HepG2 (cell line): Measurements from ENCODE around the gene FBXL12. TPM values are rescaled to one million over a fixed set of nuclear protein-coding genes. Genes with fewer than 3 reads are reported as not detected.

Source experiments
- ARHGAP35 ChIP-seq: sonication (generic); formaldehyde crosslinking; IDR thresholded peaks from 2 replicates; pipeline ENCODE4 v1.9.0; 2022; ENCODE audit warnings: mild to moderate bottlenecking, inconsistent platforms, moderate library complexity, missing genetic modification reagents, borderline replicate concordance
- HDAC2 ChIP-seq: sonication (generic); formaldehyde crosslinking; IDR thresholded peaks from 2 replicates; pipeline ENCODE4 v1.4.0; 2020; ENCODE audit warnings: missing genetic modification reagents
- HOXA3 ChIP-seq: sonication (generic); formaldehyde crosslinking; IDR thresholded peaks from 2 replicates; pipeline ENCODE4 v1.5.0; 2020; ENCODE audit warnings: missing genetic modification reagents
- NR2F1 ChIP-seq, 2 experiments: fragments of 450-650 bp in 1 of 2; formaldehyde crosslinking in 1 of 2; IDR thresholded peaks; 2 replicates each; pipeline versions ENCODE4 v1.5.0 to v1.6.1; 2016 to 2020; ENCODE audit warnings: mild to moderate bottlenecking in 1 of 2, missing compliant biosample characterization in 1 of 2, missing genetic modification reagents in 1 of 2, moderate library complexity in 1 of 2
- PAF1 ChIP-seq: IDR thresholded peaks from 2 replicates; pipeline ENCODE4 v1.6.1; 2016; ENCODE audit warnings: missing genetic modification reagents, missing compliant biosample characterization
- POGK ChIP-seq: sonication (generic); formaldehyde crosslinking; conservative IDR thresholded peaks from 2 replicates; pipeline ENCODE4 v1.8.0; 2022; ENCODE audit warnings: mild to moderate bottlenecking, moderate library complexity, missing genetic modification reagents
- RARA ChIP-seq: IDR thresholded peaks from 2 replicates; pipeline ENCODE4 v1.6.1; 2016; ENCODE audit warnings: missing genetic modification reagents, missing compliant biosample characterization
- RCOR2 ChIP-seq: IDR thresholded peaks from 2 replicates; pipeline ENCODE4 v1.6.1; 2016; ENCODE audit warnings: missing biosample characterization, missing genetic modification reagents
- REXO4 ChIP-seq: sonication (generic); formaldehyde crosslinking; IDR thresholded peaks from 2 replicates; pipeline ENCODE4 v1.8.0; 2022; ENCODE audit warnings: missing genetic modification reagents, mild to moderate bottlenecking, borderline replicate concordance
- SOX13 ChIP-seq, 3 experiments: fragments of 450-650 bp in 1 of 3; sonication (generic) in 1 of 3; formaldehyde crosslinking in 1 of 3; IDR thresholded peaks in 2 of 3; conservative IDR thresholded peaks in 1 of 3; 2 replicates each; pipeline versions ENCODE4 v1.5.0 to v1.6.1; 2016 to 2020; ENCODE audit warnings: antibody characterized with exemption in 1 of 3, mild to moderate bottlenecking in 1 of 3, missing compliant biosample characterization in 1 of 3, missing genetic modification reagents in 1 of 3, moderate library complexity in 1 of 3
- TEAD3 ChIP-seq: optimal IDR thresholded peaks from 2 replicates; pipeline ENCODE3; 2016; ENCODE audit warnings: borderline replicate concordance
- XBP1 ChIP-seq: sonication (generic); formaldehyde crosslinking; IDR thresholded peaks from 2 replicates; pipeline ENCODE4 v1.5.0; 2020; ENCODE audit warnings: missing genetic modification reagents
- ZNF180 ChIP-seq: sonication (generic); formaldehyde crosslinking; IDR thresholded peaks from 2 replicates; pipeline ENCODE4 v1.4.0; 2020; ENCODE audit warnings: low read depth, missing genetic modification reagents, borderline replicate concordance
- ZNF432 ChIP-seq: sonication (generic); formaldehyde crosslinking; IDR thresholded peaks from 2 replicates; pipeline ENCODE4 v1.5.0; 2020; ENCODE audit warnings: missing genetic modification reagents, mild to moderate bottlenecking, borderline replicate concordance
- ZNF883 ChIP-seq: sonication (generic); formaldehyde crosslinking; IDR thresholded peaks from 2 replicates; pipeline ENCODE4 v1.5.1; 2020; ENCODE audit warnings: mild to moderate bottlenecking, missing genetic modification reagents; ENCODE audit errors: not compliant biosample characterization
- polyA plus RNA-seq, 8 experiments: library from polyadenylated mRNA; depleted of rRNA in 3 of 8; stranded (reverse) in 7 of 8; unstranded in 1 of 8; fragments of >200 nt; fragmentation: Illumina TruSeq in 4 of 8; extraction: Trizol in 4 of 8; gene quantifications; 2 replicates each; pipeline versions ENCODE4 v1.2.1 to v1.2.3, GENCODE V29; 2011 to 2016; ENCODE audit warnings: low read depth in 4 of 8, missing spikeins in 1 of 8, mixed read lengths in 1 of 8; ENCODE audit not compliant: insufficient read depth in 1 of 8
- total RNA-seq, 5 experiments: library from RNA; depleted of rRNA; stranded (reverse); fragments of >200 nt; fragmentation: Illumina TruSeq; extraction: Trizol; gene quantifications; 2 replicates each; pipeline ENCODE4 v1.2.3, GENCODE V29; 2016; ENCODE audit warnings: low read depth in 1 of 5
- TF ChIP-seq, protein P1 (sequence below): sonication (generic); formaldehyde crosslinking; IDR thresholded peaks from 2 replicates; pipeline ENCODE4 v1.4.0; 2020; ENCODE audit warnings: mild to moderate bottlenecking, missing genetic modification reagents, borderline replicate concordance
- TF ChIP-seq, protein P2 (sequence below): IDR thresholded peaks from 2 replicates; pipeline ENCODE4 v1.6.1; 2016
- TF ChIP-seq, protein P3 (sequence below): sonication (generic); formaldehyde crosslinking; conservative IDR thresholded peaks from 2 replicates; pipeline ENCODE4 v1.4.0; 2020; ENCODE audit warnings: missing genetic modification reagents

Gene FBXL12
- total and polyA plus RNA-seq, 2 of the 13 experiments (the other 11 are each of a cell fraction or from before 2014, with no cell fraction given) = 20.4 to 23.1 TPM

GRCh38 chr19:9768175-9769112, 50.4 kb downstream of the FBXL12 start, which contains the start of gene ZNF846 (continued):
- TF ChIP-seq ZNF432 = no peak
- no peak for TF ChIP-seq REXO4 (CRISPR knock-in tag)
- peak; percentile 20; the same call in 1 of the 2 replicates for TF ChIP-seq POGK (CRISPR knock-in tag)
- TF ChIP-seq XBP1 = no peak
- TF ChIP-seq TEAD3 (CRISPR knock-in tag) = peak; percentile 75
- TF ChIP-seq, protein P1, sequence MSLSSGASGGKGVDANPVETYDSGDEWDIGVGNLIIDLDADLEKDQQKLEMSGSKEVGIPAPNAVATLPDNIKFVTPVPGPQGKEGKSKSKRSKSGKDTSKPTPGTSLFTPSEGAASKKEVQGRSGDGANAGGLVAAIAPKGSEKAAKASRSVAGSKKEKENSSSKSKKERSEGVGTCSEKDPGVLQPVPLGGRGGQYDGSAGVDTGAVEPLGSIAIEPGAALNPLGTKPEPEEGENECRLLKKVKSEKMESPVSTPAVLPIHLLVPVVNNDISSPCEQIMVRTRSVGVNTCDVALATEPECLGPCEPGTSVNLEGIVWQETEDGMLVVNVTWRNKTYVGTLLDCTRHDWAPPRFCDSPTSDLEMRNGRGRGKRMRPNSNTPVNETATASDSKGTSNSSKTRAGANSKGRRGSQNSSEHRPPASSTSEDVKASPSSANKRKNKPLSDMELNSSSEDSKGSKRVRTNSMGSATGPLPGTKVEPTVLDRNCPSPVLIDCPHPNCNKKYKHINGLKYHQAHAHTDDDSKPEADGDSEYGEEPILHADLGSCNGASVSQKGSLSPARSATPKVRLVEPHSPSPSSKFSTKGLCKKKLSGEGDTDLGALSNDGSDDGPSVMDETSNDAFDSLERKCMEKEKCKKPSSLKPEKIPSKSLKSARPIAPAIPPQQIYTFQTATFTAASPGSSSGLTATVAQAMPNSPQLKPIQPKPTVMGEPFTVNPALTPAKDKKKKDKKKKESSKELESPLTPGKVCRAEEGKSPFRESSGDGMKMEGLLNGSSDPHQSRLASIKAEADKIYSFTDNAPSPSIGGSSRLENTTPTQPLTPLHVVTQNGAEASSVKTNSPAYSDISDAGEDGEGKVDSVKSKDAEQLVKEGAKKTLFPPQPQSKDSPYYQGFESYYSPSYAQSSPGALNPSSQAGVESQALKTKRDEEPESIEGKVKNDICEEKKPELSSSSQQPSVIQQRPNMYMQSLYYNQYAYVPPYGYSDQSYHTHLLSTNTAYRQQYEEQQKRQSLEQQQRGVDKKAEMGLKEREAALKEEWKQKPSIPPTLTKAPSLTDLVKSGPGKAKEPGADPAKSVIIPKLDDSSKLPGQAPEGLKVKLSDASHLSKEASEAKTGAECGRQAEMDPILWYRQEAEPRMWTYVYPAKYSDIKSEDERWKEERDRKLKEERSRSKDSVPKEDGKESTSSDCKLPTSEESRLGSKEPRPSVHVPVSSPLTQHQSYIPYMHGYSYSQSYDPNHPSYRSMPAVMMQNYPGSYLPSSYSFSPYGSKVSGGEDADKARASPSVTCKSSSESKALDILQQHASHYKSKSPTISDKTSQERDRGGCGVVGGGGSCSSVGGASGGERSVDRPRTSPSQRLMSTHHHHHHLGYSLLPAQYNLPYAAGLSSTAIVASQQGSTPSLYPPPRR (CRISPR knock-in tag) = no peak
- TF ChIP-seq PAF1 = no peak
- no peak; the same call in 1 of the 2 replicates for TF ChIP-seq RCOR2 (CRISPR knock-in tag)
- TF ChIP-seq HOXA3 (CRISPR knock-in tag) = peak; percentile 93
- TF ChIP-seq HDAC2 (CRISPR knock-in tag) = peak; percentile 75; the same call in 1 of the 2 replicates
- no peak for TF ChIP-seq NR2F1 (CRISPR knock-in tag; IDR thresholded peaks at IDR 0.05)
- TF ChIP-seq ZNF883 (CRISPR knock-in tag) = no peak
- TF ChIP-seq SOX13 (IDR thresholded peaks at IDR 0.05) = no peak
- TF ChIP-seq SOX13 (CRISPR knock-in tag; conservative IDR thresholded peaks at IDR 0.05 in 1 of 2, IDR thresholded peaks at IDR 0.05 in 1 of 2) = peak in 1 of 2 experiments; percentile 57; a peak in 1 of 4 replicates
- TF ChIP-seq ARHGAP35 (CRISPR knock-in tag) = no peak
- TF ChIP-seq, protein P2, sequence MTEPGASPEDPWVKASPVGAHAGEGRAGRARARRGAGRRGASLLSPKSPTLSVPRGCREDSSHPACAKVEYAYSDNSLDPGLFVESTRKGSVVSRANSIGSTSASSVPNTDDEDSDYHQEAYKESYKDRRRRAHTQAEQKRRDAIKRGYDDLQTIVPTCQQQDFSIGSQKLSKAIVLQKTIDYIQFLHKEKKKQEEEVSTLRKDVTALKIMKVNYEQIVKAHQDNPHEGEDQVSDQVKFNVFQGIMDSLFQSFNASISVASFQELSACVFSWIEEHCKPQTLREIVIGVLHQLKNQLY (CRISPR knock-in tag) = peak; percentile 43; the same call in 1 of the 2 replicates
- peak; percentile 35; the same call in 1 of the 2 replicates for TF ChIP-seq RARA (CRISPR knock-in tag)
- TF ChIP-seq, protein P3, sequence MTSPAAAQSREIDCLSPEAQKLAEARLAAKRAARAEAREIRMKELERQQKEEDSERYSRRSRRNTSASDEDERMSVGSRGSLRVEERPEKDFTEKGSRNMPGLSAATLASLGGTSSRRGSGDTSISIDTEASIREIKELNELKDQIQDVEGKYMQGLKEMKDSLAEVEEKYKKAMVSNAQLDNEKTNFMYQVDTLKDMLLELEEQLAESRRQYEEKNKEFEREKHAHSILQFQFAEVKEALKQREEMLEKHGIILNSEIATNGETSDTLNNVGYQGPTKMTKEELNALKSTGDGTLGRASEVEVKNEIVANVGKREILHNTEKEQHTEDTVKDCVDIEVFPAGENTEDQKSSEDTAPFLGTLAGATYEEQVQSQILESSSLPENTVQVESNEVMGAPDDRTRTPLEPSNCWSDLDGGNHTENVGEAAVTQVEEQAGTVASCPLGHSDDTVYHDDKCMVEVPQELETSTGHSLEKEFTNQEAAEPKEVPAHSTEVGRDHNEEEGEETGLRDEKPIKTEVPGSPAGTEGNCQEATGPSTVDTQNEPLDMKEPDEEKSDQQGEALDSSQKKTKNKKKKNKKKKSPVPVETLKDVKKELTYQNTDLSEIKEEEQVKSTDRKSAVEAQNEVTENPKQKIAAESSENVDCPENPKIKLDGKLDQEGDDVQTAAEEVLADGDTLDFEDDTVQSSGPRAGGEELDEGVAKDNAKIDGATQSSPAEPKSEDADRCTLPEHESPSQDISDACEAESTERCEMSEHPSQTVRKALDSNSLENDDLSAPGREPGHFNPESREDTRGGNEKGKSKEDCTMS (CRISPR knock-in tag) = no peak
- no peak for TF ChIP-seq ZNF180 (CRISPR knock-in tag)
